PC-9 (cell line): ENCODE measurements around the gene ETHE1. TPM values are rescaled to one million over a fixed set of nuclear protein-coding genes. Genes with fewer than 3 reads are reported as not detected.

Source experiments
- BruUV-seq: library from RNA; stranded (reverse); fragments of 400-500 nt; replicated peaks from 2 replicates; lab custom pipeline; 2021; lab: Mats Ljungman, UMichigan
- CTCF ChIA-PET: fragments of 300-600 bp; sonication (Branson Sonifier 250); formaldehyde crosslinking; loops from one replicate; lab custom pipeline; 2022; ENCODE audit warnings: antibody characterized with exemption; lab: Charles Lee
- POLR2A ChIA-PET: fragments of 300-600 bp; sonication (Branson Sonifier 250); formaldehyde crosslinking; loops from one replicate; lab custom pipeline; 2022; ENCODE audit warnings: antibody characterized with exemption; ENCODE audit not compliant: unreplicated experiment; lab: Charles Lee
- DNase-seq, 2 experiments: peaks; one replicate each; pipeline versions ENCODE4 v3.0.0 to v3.0.0-alpha.2; 2015 to 2022; ENCODE audit warnings: mixed read lengths in 1 of 2
- H2AFZ ChIP-seq: fragments of 200-600 bp; sonication (generic); 2 replicates; pipeline ENCODE4 v1.8.1; 2017; ENCODE audit warnings: antibody characterized with exemption
- H3F3A ChIP-seq: fragments of 200-600 bp; sonication (generic); 2 replicates; pipeline ENCODE4 v1.8.1; 2017; ENCODE audit warnings: antibody characterized with exemption, mild to moderate bottlenecking, low read depth; ENCODE audit not compliant: insufficient read depth
- H3K27ac ChIP-seq: fragments of 200-600 bp; sonication (generic); 2 replicates; pipeline ENCODE4 v1.6.1; 2016; ENCODE audit warnings: mixed run types
- H3K27me3 ChIP-seq: fragments of 200-600 bp; sonication (generic); 2 replicates; pipeline ENCODE4 v1.6.1; 2016; ENCODE audit warnings: low read depth, mixed run types; ENCODE audit not compliant: insufficient read depth
- H3K36me3 ChIP-seq: fragments of 200-600 bp; sonication (generic); 2 replicates; pipeline ENCODE4 v1.6.1; 2016; ENCODE audit warnings: low read depth, mixed run types
- H3K4me1 ChIP-seq: fragments of 200-600 bp; sonication (generic); replicated peaks from 2 replicates; pipeline ENCODE4 v1.6.1; 2016; ENCODE audit warnings: mixed run types; ENCODE audit not compliant: insufficient read depth
- H3K4me2 ChIP-seq: fragments of 200-600 bp; sonication (generic); 2 replicates; pipeline ENCODE4 v1.6.1; 2017; ENCODE audit warnings: mixed run types
- H3K4me3 ChIP-seq: fragments of 200-600 bp; sonication (generic); 2 replicates; pipeline ENCODE4 v1.6.1; 2016; ENCODE audit warnings: mixed run types
- H3K79me2 ChIP-seq: fragments of 200-600 bp; sonication (generic); 2 replicates; pipeline ENCODE4 v1.6.1; 2017; ENCODE audit warnings: low read depth, mixed run types
- H3K9me2 ChIP-seq: fragments of 200-600 bp; sonication (generic); 2 replicates; pipeline ENCODE4 v1.8.1; 2017; ENCODE audit warnings: mild to moderate bottlenecking; ENCODE audit not compliant: insufficient read depth
- H3K9me3 ChIP-seq: fragments of 200-600 bp; sonication (generic); 2 replicates; pipeline ENCODE4 v1.8.1; 2016; ENCODE audit warnings: low read depth; ENCODE audit not compliant: insufficient read depth
- H4K20me1 ChIP-seq: fragments of 200-600 bp; sonication (generic); 2 replicates; pipeline ENCODE4 v1.8.1; 2017; ENCODE audit not compliant: insufficient read depth
- CTCF ChIP-seq: fragments of 200-600 bp; sonication (generic); conservative IDR thresholded peaks from 2 replicates; pipeline ENCODE4 v1.6.1; 2017; ENCODE audit warnings: mixed run types, antibody characterized with exemption, mild to moderate bottlenecking, moderate library complexity
- EZH2 ChIP-seq: fragments of 200-600 bp; sonication (generic); IDR thresholded peaks from 2 replicates; pipeline ENCODE4 v1.8.0; 2017; ENCODE audit warnings: antibody characterized with exemption, low read depth
- intact Hi-C: fragments of 100-400 bp; cut with micrococcal nuclease; formaldehyde crosslinking; loops from one replicate; pipeline ENCODE4 v1.10.0; 2022; ENCODE audit not compliant: unreplicated experiment
- total RNA-seq: library from RNA; stranded (reverse); gene quantifications from 2 replicates; pipeline ENCODE4 v1.2.3, GENCODE V29; 2021

The ETHE1 gene
- total RNA-seq, 1 experiment from 2014 or later, result 83.4 TPM

- no peaks in the 10 kb centered on the region for H4K20me1 ChIP-seq
- H3K9me2 ChIP-seq, result no peaks in the 10 kb centered on the region
- no peaks in the 10 kb centered on the region for H3K27me3 ChIP-seq
- intact Hi-C loops, result no loop called here
- H3K27ac ChIP-seq, result no peak overlapping the region
- no peaks in the 10 kb centered on the region; the same call in 1 of the 2 replicates for H3K36me3 ChIP-seq
- no peak overlapping the region for H3K4me3 ChIP-seq
- no TSS peak for BruUV-seq
- peak overlapping the region; percentile 91; the same call in 1 of the 2 replicates for H3K4me2 ChIP-seq
- H3F3A ChIP-seq, result peaks cover 24% of the 10 kb centered on the region; the same call in 1 of the 2 replicates
- TF ChIP-seq EZH2, result no peak
- no peak for TF ChIP-seq CTCF
- H3K9me3 ChIP-seq, result no peaks in the 10 kb centered on the region
- POLR2A ChIA-PET, result interaction anchor here (0.6 kb wide), 1 partner anchor 15 kb away, joined by 7 read pairs; no protein-coding TSS in a partner anchor
- H3K4me1 ChIP-seq, result peaks cover 11% of the 10 kb centered on the region
- CTCF ChIA-PET, result interaction anchor here (0.5 to 0.6 kb wide), 5 partner anchors 17 to 239 kb away, joined by 3 to 9 read pairs (median 4); no protein-coding TSS in a partner anchor
- no peak for DNase-seq
- no peak overlapping the region for H2AFZ ChIP-seq
- H3K79me2 ChIP-seq, result peaks cover 14% of the 10 kb centered on the region
These were observed 24.5 kb downstream of the ETHE1 start for GRCh38 chr19:43502419-43502976.

GRCh38 chr19:43501661-43502418 is 25.2 kb downstream of the ETHE1 start:
- H4K20me1 ChIP-seq, result no peaks in the 10 kb centered on the region
- intact Hi-C loops, result no loop called here
- H3K27me3 ChIP-seq, result no peaks in the 10 kb centered on the region
- no peak overlapping the region for H3K4me2 ChIP-seq
- H3K9me3 ChIP-seq, result no peaks in the 10 kb centered on the region
- ChIA-PET CTCF (interaction anchor here (0.5 to 0.6 kb wide), 5 partner anchors 17 to 238 kb away, joined by 3 to 9 read pairs (median 4); no protein-coding TSS in a partner anchor), POLR2A (interaction anchor here (0.6 kb wide), 1 partner anchor 16 kb away, joined by 7 read pairs; no protein-coding TSS in a partner anchor)
- peaks cover 11% of the 10 kb centered on the region for H3K4me1 ChIP-seq
- peaks cover 2% of the 10 kb centered on the region; the same call in 1 of the 2 replicates for H3K36me3 ChIP-seq
- H3F3A ChIP-seq, result peaks cover 24% of the 10 kb centered on the region; the same call in 1 of the 2 replicates
- H2AFZ ChIP-seq, result no peak overlapping the region
- peaks cover 14% of the 10 kb centered on the region for H3K79me2 ChIP-seq
- H3K27ac ChIP-seq, result no peak overlapping the region
- TF ChIP-seq EZH2 (no peak), CTCF (no peak)
- no TSS peak for BruUV-seq
- H3K4me3 ChIP-seq, result no peak overlapping the region
- no peaks in the 10 kb centered on the region for H3K9me2 ChIP-seq
- no peak for DNase-seq

GRCh38 chr19:43499042-43499441 is 28.0 kb downstream of the ETHE1 start:
- ChIA-PET CTCF (no interaction called here), POLR2A (no interaction called here)
- no peaks in the 10 kb centered on the region for H3K27me3 ChIP-seq
- no peaks in the 10 kb centered on the region for H4K20me1 ChIP-seq
- H3K79me2 ChIP-seq, result peaks cover 14% of the 10 kb centered on the region
- H3K4me3 ChIP-seq, result no peak overlapping the region
- peaks cover 9% of the 10 kb centered on the region; the same call in 1 of the 2 replicates for H3F3A ChIP-seq
- no peak overlapping the region for H3K27ac ChIP-seq
- no peaks in the 10 kb centered on the region; the same call in 1 of the 2 replicates for H3K4me1 ChIP-seq
- H2AFZ ChIP-seq, result no peak overlapping the region
- BruUV-seq, result no TSS peak
- no peaks in the 10 kb centered on the region for H3K9me3 ChIP-seq
- no peaks in the 10 kb centered on the region for H3K9me2 ChIP-seq
- H3K4me2 ChIP-seq, result no peak overlapping the region
- TF ChIP-seq CTCF (no peak), EZH2 (no peak)
- no peak for DNase-seq
- intact Hi-C loops, result no loop called here
- H3K36me3 ChIP-seq, result peaks cover 5% of the 10 kb centered on the region; the same call in 1 of the 2 replicates
